GM10248 (cell line): Measurements from ENCODE around the gene HSPA4L.

Experiments used
- CTCF ChIA-PET: fragments of 300-600 bp; sonication (Branson Sonifier 250); formaldehyde crosslinking; extraction: SDS; loops from one replicate; lab custom pipeline; 2021; ENCODE audit warnings: antibody characterized with exemption; lab: Yijun Ruan, JAX
- POLR2A ChIA-PET: fragments of 350-650 bp; sonication (Branson Sonifier 250); formaldehyde crosslinking; extraction: SDS; loops from one replicate; lab custom pipeline; 2020; ENCODE audit warnings: antibody characterized with exemption; lab: Yijun Ruan, JAX
- DNase-seq: peaks from one replicate; pipeline ENCODE4 v3.0.0; 2012; ENCODE audit errors: extremely low spot score
- TF ChIP-seq, protein P1 (sequence below): IDR thresholded peaks from 2 replicates; pipeline ENCODE4 v1.5.1; 2012; ENCODE audit warnings: mild to moderate bottlenecking, low read depth; ENCODE audit errors: extremely low read depth, missing control alignments, control extremely low read depth

HSPA4L gene

DNA sequence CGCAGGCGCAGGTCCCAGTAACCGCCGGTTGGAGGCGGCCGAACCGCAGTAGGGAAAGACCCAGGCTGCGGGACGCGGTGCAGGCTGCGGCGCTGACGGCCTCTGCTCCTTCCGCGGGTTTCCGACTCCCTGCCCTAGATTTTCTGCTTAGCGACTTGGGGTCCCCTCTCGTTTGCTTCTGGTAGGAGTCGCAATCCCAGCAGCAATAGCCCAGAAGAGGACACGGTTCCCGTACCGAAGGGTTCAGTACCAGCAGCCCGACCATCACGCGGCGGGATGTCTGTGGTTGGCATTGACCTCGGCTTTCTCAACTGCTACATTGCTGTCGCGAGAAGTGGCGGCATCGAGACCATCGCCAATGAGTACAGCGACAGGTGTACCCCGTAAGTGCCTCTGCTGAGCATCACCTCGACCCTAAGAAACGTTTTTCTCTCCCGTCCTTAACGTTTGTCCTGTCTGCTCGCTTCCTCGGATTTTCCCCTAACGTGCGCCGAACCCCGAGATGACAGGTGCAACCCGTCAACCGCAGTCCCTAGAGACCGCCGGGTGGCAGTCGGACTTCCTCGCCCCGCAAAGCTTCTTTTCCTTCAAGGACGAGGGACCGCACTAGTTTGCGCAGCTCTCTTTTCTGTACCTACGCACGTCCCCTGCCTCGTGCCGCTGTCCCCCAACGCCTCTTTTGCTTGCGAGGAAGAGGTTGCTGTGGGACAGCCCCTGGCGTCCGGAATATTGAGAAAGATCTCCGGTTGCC is at the start of gene HSPA4L:
Gene HSPA4L (plus strand): TSS at position 48 of the 751 bp plus-strand sequence. CDS start 229 bp downstream, at position 277.
- peak; percentile 62 for DNase-seq
- POLR2A ChIA-PET = interaction anchor here (0.6 to 1.4 kb wide), 6 partner anchors 8 to 1313 kb away, joined by 4 to 11 read pairs (median 4); partner anchors contain the start of genes ABHD18, C4orf33, LARP1B and MFSD8
- CTCF ChIA-PET = interaction anchor here (0.8 to 2.2 kb wide), 5 partner anchors 17 to 183 kb away, joined by 3 to 6 read pairs (median 5); no protein-coding TSS in a partner anchor
- TF ChIP-seq, protein P1, sequence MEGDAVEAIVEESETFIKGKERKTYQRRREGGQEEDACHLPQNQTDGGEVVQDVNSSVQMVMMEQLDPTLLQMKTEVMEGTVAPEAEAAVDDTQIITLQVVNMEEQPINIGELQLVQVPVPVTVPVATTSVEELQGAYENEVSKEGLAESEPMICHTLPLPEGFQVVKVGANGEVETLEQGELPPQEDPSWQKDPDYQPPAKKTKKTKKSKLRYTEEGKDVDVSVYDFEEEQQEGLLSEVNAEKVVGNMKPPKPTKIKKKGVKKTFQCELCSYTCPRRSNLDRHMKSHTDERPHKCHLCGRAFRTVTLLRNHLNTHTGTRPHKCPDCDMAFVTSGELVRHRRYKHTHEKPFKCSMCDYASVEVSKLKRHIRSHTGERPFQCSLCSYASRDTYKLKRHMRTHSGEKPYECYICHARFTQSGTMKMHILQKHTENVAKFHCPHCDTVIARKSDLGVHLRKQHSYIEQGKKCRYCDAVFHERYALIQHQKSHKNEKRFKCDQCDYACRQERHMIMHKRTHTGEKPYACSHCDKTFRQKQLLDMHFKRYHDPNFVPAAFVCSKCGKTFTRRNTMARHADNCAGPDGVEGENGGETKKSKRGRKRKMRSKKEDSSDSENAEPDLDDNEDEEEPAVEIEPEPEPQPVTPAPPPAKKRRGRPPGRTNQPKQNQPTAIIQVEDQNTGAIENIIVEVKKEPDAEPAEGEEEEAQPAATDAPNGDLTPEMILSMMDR = peak; percentile 26

DNA sequence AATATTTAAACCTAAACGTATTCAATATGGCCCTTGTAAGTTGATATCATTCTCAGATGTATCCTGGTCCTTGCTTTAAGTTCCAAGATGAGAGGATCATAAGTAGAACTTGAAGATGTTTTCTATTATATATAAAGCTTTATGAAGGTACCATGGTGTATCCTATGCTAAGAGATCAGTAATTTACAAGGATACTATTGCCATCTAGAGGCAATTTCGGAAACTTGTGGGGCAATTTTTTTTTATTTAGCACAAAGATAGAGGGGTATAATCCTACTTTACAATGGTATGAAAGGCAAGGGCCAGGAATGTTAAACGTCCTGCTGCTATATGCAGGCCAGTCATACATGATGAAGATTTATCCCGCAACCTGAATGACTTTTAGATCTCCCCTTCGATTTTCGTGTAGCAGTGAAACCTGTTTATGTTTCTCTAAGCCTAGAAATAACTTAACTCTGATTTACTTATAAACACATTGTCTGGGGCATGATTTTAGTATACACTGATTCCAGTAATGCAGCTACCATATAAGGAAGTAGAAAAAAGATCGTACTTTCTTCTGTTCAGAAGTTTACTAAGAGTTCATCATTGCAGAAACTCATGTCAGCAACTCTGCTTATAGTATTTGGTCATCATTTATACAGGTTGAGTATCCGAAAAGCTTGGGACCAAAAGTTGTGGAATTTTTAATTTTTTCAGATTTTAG is 49.3 kb upstream of the HSPA4L start:
- DNase-seq = peak; percentile 56
- TF ChIP-seq, protein P1 = peak; percentile 30
- POLR2A ChIA-PET = no interaction called here
- CTCF ChIA-PET = interaction anchor here (0.6 to 8.3 kb wide), 32 partner anchors 8 to 1503 kb away, joined by 3 to 102 read pairs (median 4); partner anchors contain the start of gene LARP1B

DNA sequence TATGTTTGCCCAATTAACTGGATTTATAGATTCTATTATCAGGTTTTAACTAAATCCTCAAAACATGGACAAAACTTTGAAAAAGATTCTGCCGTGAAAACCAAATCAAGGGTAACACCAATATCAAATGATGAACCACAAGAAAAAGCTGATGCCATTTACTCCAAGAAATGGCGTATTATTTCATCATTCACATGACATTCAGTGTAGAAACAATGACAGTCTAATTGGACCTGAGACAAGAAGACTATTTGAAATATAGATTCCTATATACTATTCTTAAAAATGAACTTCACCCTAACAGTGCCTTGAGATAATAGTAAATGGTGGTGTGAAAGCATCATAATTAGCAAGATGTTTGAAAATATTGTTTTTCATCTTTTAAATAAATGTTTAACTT is 47.1 kb upstream of the HSPA4L start:
- DNase-seq = no peak
- CTCF ChIA-PET = interaction anchor here (1.4 to 8.3 kb wide), 2 partner anchors 9 to 128 kb away, joined by 4 to 102 read pairs; no protein-coding TSS in a partner anchor
- TF ChIP-seq, protein P1 = no peak
- POLR2A ChIA-PET = no interaction called here

DNA sequence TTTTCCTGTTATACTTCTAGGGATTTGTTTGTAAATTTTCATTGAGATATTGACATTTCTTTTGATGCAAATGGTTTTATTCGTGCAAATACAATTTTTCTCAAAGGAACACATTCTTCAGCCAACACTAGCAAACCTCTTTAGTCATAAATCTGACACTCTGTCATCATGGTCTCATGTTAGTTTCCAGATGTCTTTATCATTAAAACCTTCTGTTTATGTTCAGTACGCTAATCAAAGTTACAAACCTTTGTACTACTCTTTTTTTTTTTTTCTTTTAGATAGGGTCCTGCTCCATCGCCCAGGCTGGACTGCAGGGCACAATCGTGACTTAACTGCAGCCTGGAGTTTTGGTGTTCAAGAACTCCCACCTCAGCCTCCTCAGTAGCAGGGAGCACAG is 44.8 kb upstream of the HSPA4L start:
- TF ChIP-seq, protein P1 = no peak
- DNase-seq = no peak
- POLR2A ChIA-PET = no interaction called here
- CTCF ChIA-PET = no interaction called here

DNA sequence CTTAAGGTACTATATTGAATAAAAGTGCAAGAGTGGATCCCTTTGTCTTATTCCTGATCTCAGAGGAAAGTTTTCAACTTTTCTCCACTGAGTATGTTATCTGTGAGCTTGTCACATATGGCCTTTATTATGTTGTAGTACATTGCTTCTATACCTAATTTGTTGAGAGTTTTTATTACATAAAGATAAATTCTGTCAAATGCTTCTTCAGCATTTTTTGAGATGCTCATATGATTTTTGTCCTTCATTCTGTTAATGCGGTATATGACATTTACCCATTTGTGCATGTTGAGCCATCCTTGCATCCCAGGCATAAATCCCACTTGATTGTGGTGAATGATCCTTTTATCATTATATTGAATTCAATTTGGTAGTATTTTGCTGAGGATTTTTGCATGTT is 40.9 kb upstream of the HSPA4L start:
- no peak for DNase-seq
- POLR2A ChIA-PET = no interaction called here
- TF ChIP-seq, protein P1 = no peak
- CTCF ChIA-PET = interaction anchor here (1.4 to 8.3 kb wide), 2 partner anchors 9 to 112 kb away, joined by 3 to 51 read pairs; no protein-coding TSS in a partner anchor

DNA sequence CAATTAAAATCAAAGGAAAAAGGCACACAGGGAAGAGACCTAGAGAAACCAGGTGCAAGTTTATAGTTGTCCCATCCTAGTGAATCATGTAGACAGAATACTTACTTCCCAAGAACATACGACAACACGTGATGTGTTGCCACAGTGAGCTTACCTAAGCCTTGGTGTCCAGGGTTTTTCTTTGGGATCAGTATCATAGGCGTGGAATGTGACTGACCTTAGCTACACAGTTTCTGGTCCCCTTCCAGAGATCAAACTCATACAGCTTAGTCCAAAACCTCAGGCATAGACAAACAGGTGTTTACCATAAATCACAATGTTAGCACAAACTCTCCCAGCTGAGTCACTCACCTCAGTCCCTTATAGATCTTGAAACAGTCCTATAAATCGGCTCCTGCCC is 34.2 kb upstream of the HSPA4L start:
- POLR2A ChIA-PET = no interaction called here
- CTCF ChIA-PET = interaction anchor here (1.2 to 8.3 kb wide), 4 partner anchors 8 to 16 kb away, joined by 3 to 51 read pairs (median 4); no protein-coding TSS in a partner anchor
- TF ChIP-seq, protein P1 = no peak
- no peak for DNase-seq
